HEK293 (cell line): Measurements from ENCODE around the gene FILIP1L.

Source experiments
- CTCF ChIA-PET: fragments of 350-600 bp; formaldehyde crosslinking; extraction: SDS; loops from one replicate; lab custom pipeline; 2021; ENCODE audit warnings: antibody characterized with exemption; lab: Yijun Ruan, JAX
- POLR2A ChIA-PET: fragments of 300-600 bp; formaldehyde crosslinking; extraction: SDS; loops from one replicate; lab custom pipeline; 2020; ENCODE audit warnings: antibody characterized with exemption, inconsistent platforms; lab: Yijun Ruan, JAX
- H3K27ac ChIP-seq: fragments of 200-500 bp; sonication (Bioruptor generic); 2 replicates; pipeline ENCODE4 v1.5.1; 2014; ENCODE audit warnings: low read depth, low read length, control low read depth, inconsistent platforms; ENCODE audit errors: extremely low read depth
- H3K36me3 ChIP-seq, 2 experiments: fragments of 200-500 bp in 1 of 2; sonication (Bioruptor generic) in 1 of 2; 1 replicate in 1 of 2; 2 replicates in 1 of 2; pipeline ENCODE4 v1.5.1; 2014 to 2017; ENCODE audit warnings: inconsistent platforms in 2 of 2, low read length in 2 of 2; ENCODE audit not compliant: control insufficient read depth in 2 of 2, insufficient read depth in 1 of 2
- H3K4me1 ChIP-seq: fragments of 200-500 bp; sonication (Bioruptor generic); 2 replicates; pipeline ENCODE4 v1.5.1; 2014; ENCODE audit warnings: mild to moderate bottlenecking, low read length, inconsistent platforms; ENCODE audit not compliant: control insufficient read depth, insufficient read depth
- H3K4me3 ChIP-seq: 2 replicates; pipeline ENCODE4 v1.5.1; 2011; ENCODE audit warnings: low read depth, mild to moderate bottlenecking, control low read depth, low read length, moderate library complexity
- H3K9me3 ChIP-seq: fragments of 200-500 bp; sonication (Bioruptor generic); 2 replicates; pipeline ENCODE4 v1.5.1; 2014; ENCODE audit warnings: low read depth, low read length, inconsistent platforms; ENCODE audit not compliant: control insufficient read depth, insufficient read depth
- FEZF1 ChIP-seq: fragments of 450-650 bp; formaldehyde crosslinking; IDR thresholded peaks from 2 replicates; pipeline ENCODE4 v1.5.1; 2016; ENCODE audit warnings: missing biosample characterization, missing genetic modification characterization
- HOXA7 ChIP-seq: sonication (generic); formaldehyde crosslinking; IDR thresholded peaks from 2 replicates; pipeline ENCODE4 v1.8.1; 2022; ENCODE audit warnings: missing genetic modification reagents, borderline replicate concordance
- MYNN ChIP-seq: fragments of 450-650 bp; formaldehyde crosslinking; IDR thresholded peaks from 2 replicates; pipeline ENCODE4 v1.5.1; 2016; ENCODE audit warnings: missing biosample characterization, missing genetic modification characterization, borderline replicate concordance
- SP2 ChIP-seq: fragments of 450-650 bp; formaldehyde crosslinking; IDR thresholded peaks from 2 replicates; pipeline ENCODE4 v1.5.1; 2016; ENCODE audit warnings: missing biosample characterization, missing genetic modification characterization
- SP7 ChIP-seq: fragments of 450-650 bp; formaldehyde crosslinking; IDR thresholded peaks from 2 replicates; pipeline ENCODE4 v1.5.1; 2016; ENCODE audit warnings: missing biosample characterization, missing genetic modification characterization
- TRIM28 ChIP-seq: IDR thresholded peaks from 2 replicates; pipeline ENCODE4 v1.6.1; 2011; ENCODE audit warnings: low read length, control low read depth, borderline replicate concordance
- ZBTB21 ChIP-seq: fragments of 450-650 bp; formaldehyde crosslinking; IDR thresholded peaks from 2 replicates; pipeline ENCODE4 v1.5.1; 2017; ENCODE audit warnings: missing biosample characterization, missing genetic modification characterization
- ZBTB48 ChIP-seq: fragments of 450-650 bp; formaldehyde crosslinking; IDR thresholded peaks from 2 replicates; pipeline ENCODE4 v1.5.1; 2016; ENCODE audit warnings: missing biosample characterization, missing genetic modification characterization
- ZNF112 ChIP-seq: fragments of 450-650 bp; formaldehyde crosslinking; IDR thresholded peaks from 2 replicates; pipeline ENCODE4 v1.5.0; 2017; ENCODE audit warnings: missing biosample characterization, missing genetic modification characterization
- ZNF132 ChIP-seq: fragments of 450-650 bp; formaldehyde crosslinking; IDR thresholded peaks from 2 replicates; pipeline ENCODE4 v1.5.1; 2017; ENCODE audit warnings: missing biosample characterization, missing genetic modification characterization, borderline replicate concordance
- ZNF138 ChIP-seq: fragments of 450-650 bp; formaldehyde crosslinking; IDR thresholded peaks from 2 replicates; pipeline ENCODE4 v1.5.1; 2016; ENCODE audit warnings: missing biosample characterization, missing genetic modification characterization, borderline replicate concordance
- ZNF37A ChIP-seq: fragments of 450-650 bp; IDR thresholded peaks from 2 replicates; pipeline ENCODE4 v1.5.1; 2018; ENCODE audit warnings: missing biosample characterization, missing genetic modification characterization
- ZNF404 ChIP-seq: fragments of 450-650 bp; formaldehyde crosslinking; IDR thresholded peaks from 2 replicates; pipeline ENCODE4 v1.5.1; 2017; ENCODE audit warnings: missing biosample characterization, missing genetic modification characterization
- ZNF423 ChIP-seq: fragments of 450-650 bp; formaldehyde crosslinking; IDR thresholded peaks from 2 replicates; pipeline ENCODE4 v1.5.1; 2016; ENCODE audit warnings: missing biosample characterization, missing genetic modification characterization
- ZNF449 ChIP-seq: fragments of 450-650 bp; formaldehyde crosslinking; IDR thresholded peaks from 2 replicates; pipeline ENCODE4 v1.5.1; 2017; ENCODE audit warnings: missing biosample characterization, mild to moderate bottlenecking, missing genetic modification characterization, moderate library complexity
- ZNF530 ChIP-seq: fragments of 450-650 bp; formaldehyde crosslinking; IDR thresholded peaks from 2 replicates; pipeline ENCODE4 v1.5.1; 2016; ENCODE audit warnings: low read depth, missing biosample characterization, missing genetic modification characterization
- ZNF560 ChIP-seq: fragments of 450-650 bp; formaldehyde crosslinking; IDR thresholded peaks from 2 replicates; pipeline ENCODE4 v1.5.1; 2017; ENCODE audit warnings: missing biosample characterization, missing genetic modification characterization, borderline replicate concordance
- ZNF585B ChIP-seq: fragments of 450-650 bp; formaldehyde crosslinking; IDR thresholded peaks from 2 replicates; pipeline ENCODE4 v1.5.1; 2016; ENCODE audit warnings: missing biosample characterization, missing genetic modification characterization
- ZNF610 ChIP-seq: fragments of 450-650 bp; formaldehyde crosslinking; IDR thresholded peaks from 2 replicates; pipeline ENCODE4 v1.5.1; 2016; ENCODE audit warnings: missing biosample characterization, missing genetic modification characterization, borderline replicate concordance
- ZNF624 ChIP-seq: fragments of 450-650 bp; formaldehyde crosslinking; IDR thresholded peaks from 2 replicates; pipeline ENCODE4 v1.5.1; 2017; ENCODE audit warnings: missing biosample characterization, missing genetic modification characterization
- ZNF629 ChIP-seq: fragments of 450-650 bp; formaldehyde crosslinking; IDR thresholded peaks from 2 replicates; pipeline ENCODE4 v1.5.1; 2017; ENCODE audit warnings: missing biosample characterization, missing genetic modification characterization
- ZNF707 ChIP-seq: fragments of 450-650 bp; formaldehyde crosslinking; IDR thresholded peaks from 2 replicates; pipeline ENCODE4 v1.5.1; 2016; ENCODE audit warnings: missing biosample characterization, missing genetic modification characterization
- TF ChIP-seq, protein P1 (sequence below): fragments of 450-650 bp; IDR thresholded peaks from 2 replicates; pipeline ENCODE4 v1.5.1; 2018; ENCODE audit warnings: missing biosample characterization, missing genetic modification characterization

Gene FILIP1L

DNA sequence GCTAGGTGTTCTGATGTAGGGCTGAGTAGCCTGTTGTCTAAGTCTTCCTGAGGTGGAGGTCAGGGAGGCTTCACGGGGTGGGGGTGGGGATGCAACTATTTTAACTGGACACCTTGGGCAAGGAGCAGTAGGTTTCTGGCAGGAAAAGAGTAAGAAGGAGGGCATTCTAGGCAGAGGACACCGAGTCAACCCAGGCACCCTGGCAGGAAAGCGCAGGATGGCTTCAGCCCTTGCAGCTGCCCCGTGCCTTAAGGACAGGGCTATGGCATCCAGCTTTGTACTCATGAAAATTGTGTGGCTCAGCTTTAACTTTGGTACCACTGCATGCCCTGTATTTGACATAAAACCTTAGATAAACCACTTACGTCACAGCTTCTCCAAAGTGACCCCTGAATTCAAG, 6.4 kb upstream of the FILIP1L start (continued):
- TF ChIP-seq ZNF449 (tag by site-specific recombination), result no peak
- TF ChIP-seq ZNF707 (tag by site-specific recombination), result no peak

GRCh38 chr3:100120012-100120411, 5.7 kb upstream of the FILIP1L start:
- Histone ChIP-seq H3K4me3 (no peak overlapping the region), H3K4me1 (no peaks in the 10 kb centered on the region; the same call in 1 of the 2 replicates), H3K36me3 (no peaks in the 10 kb centered on the region), H3K9me3 (no peaks in the 10 kb centered on the region), H3K27ac (no peak overlapping the region)
- CTCF ChIA-PET, result no interaction called here
- POLR2A ChIA-PET, result no interaction called here
- no peak for TF ChIP-seq ZNF112 (tag by site-specific recombination)

- POLR2A ChIA-PET, result no interaction called here
These were observed 2.8 kb upstream of the FILIP1L start for GRCh38 chr3:100117093-100117492.

GRCh38 chr3:100113723-100114412, 433 bp downstream of the FILIP1L start:
- Histone ChIP-seq H3K27ac (no peak overlapping the region), H3K9me3 (no peaks in the 10 kb centered on the region), H3K36me3 (no peaks in the 10 kb centered on the region), H3K4me3 (no peak overlapping the region), H3K4me1 (no peaks in the 10 kb centered on the region)
- POLR2A ChIA-PET, result no interaction called here
- CTCF ChIA-PET, result no interaction called here
- no peak for TF ChIP-seq TRIM28
- no peak for TF ChIP-seq HOXA7 (CRISPR knock-in tag)
- TF ChIP-seq SP7, result no peak

More at GRCh38 chr3:100117093-100117492, 2.8 kb upstream of the FILIP1L start:
- Histone ChIP-seq H3K9me3 (no peaks in the 10 kb centered on the region), H3K4me3 (no peak overlapping the region)
- TF ChIP-seq ZNF138 (tag by site-specific recombination) (no peak), ZNF530 (tag by site-specific recombination) (no peak), ZNF404 (tag by site-specific recombination) (no peak), ZNF585B (tag by site-specific recombination) (no peak), ZNF560 (tag by site-specific recombination) (no peak), MYNN (tag by site-specific recombination) (no peak), FEZF1 (tag by site-specific recombination) (no peak), ZNF629 (no peak), ZNF423 (tag by site-specific recombination) (no peak), ZNF624 (no peak), ZNF132 (no peak), ZNF37A (tag by site-specific recombination) (no peak), ZBTB48 (tag by site-specific recombination) (no peak), SP2 (tag by site-specific recombination) (no peak), ZBTB21 (tag by site-specific recombination) (no peak), HOXA7 (CRISPR knock-in tag) (no peak), ZNF610 (tag by site-specific recombination) (no peak)
- TF ChIP-seq, protein P1, sequence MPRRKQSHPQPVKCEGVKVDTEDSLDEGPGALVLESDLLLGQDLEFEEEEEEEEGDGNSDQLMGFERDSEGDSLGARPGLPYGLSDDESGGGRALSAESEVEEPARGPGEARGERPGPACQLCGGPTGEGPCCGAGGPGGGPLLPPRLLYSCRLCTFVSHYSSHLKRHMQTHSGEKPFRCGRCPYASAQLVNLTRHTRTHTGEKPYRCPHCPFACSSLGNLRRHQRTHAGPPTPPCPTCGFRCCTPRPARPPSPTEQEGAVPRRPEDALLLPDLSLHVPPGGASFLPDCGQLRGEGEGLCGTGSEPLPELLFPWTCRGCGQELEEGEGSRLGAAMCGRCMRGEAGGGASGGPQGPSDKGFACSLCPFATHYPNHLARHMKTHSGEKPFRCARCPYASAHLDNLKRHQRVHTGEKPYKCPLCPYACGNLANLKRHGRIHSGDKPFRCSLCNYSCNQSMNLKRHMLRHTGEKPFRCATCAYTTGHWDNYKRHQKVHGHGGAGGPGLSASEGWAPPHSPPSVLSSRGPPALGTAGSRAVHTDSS (tag by site-specific recombination), result no peak
- TF ChIP-seq, all 188 proteins: peak for 0
- Histone ChIP-seq H3K27ac (no peak overlapping the region), H3K36me3 (no peaks in the 10 kb centered on the region), H3K4me1 (no peaks in the 10 kb centered on the region)
- CTCF ChIA-PET, result no interaction called here
